Measurements from ENCODE around the gene CCDC33. TPM values are rescaled to one million over a fixed set of nuclear protein-coding genes. Genes with fewer than 3 reads are reported as not detected.

The CCDC33 gene
- total RNA-seq, 1 experiment from 2014 or later = not detected

DNA sequence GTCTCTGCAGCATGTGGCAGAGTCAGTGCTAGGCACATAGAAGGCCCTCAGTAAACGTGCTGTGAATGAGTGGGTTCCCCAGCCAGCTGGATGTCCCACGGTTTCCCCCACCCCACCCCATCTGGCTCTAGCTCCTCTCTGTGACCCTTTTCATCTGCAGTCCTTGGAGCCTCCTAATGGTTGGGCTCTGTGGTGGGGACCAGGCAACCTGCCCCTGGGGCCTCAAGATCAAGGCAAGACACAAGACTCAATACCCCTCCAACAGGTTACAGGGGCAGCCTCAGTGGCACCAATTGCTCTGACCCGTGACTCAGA, 148.4 kb downstream of the CCDC33 start:
- Histone ChIP-seq H3K36me3 (ENCODE audit: control insufficient read depth, insufficient read depth, low read length) (no peaks in the 10 kb centered on the region), H3K27ac (ENCODE audit: low read length) (no peak overlapping the region), H3K27me3 (ENCODE audit: control insufficient read depth, insufficient read depth, low read length) (no peaks in the 10 kb centered on the region), H3K9me3 (ENCODE audit: control insufficient read depth, insufficient read depth, low read depth, low read length) (no peaks in the 10 kb centered on the region), H3K4me1 (ENCODE audit: control insufficient read depth, insufficient read depth, low read length) (peaks cover 45% of the 10 kb centered on the region), H3K4me3 (ENCODE audit: low read depth in 2 of 2, low read length in 2 of 2) (no peak overlapping the region)
- ChIA-PET CTCF (interaction anchor here (0.6 to 1.5 kb wide), 2 partner anchors 54 to 78 kb away, joined by 4 to 5 read pairs; no protein-coding TSS in a partner anchor), POLR2A (interaction anchor here (0.6 kb wide), 1 partner anchor 390 kb away, joined by 4 read pairs; the partner anchor contains the start of gene PML)
- in situ Hi-C loops (cut with HindIII; ENCODE audit: low pct_unique_long_range_greater_than_20kb, low sequenced_read_pairs) (no loop called here), intact Hi-C loops (cut with micrococcal nuclease; ENCODE audit: unreplicated experiment) (loop anchor here (5.0 kb wide), 1 partner anchor 158 kb away; the partner anchor contains the start of gene ARID3B)
- TF ChIP-seq SIN3A (IDR thresholded peaks at IDR 0.05; ENCODE audit: borderline replicate concordance, insufficient read depth, low read depth, low read length) (no peak), TCF7L2 (IDR thresholded peaks at IDR 0.05; ENCODE audit: low read depth, low read length) (no peak), POLR2AphosphoS5 (IDR thresholded peaks at IDR 0.05; ENCODE audit: low read depth, low read length) (no peak)
- TF ChIP-seq, protein P1, sequence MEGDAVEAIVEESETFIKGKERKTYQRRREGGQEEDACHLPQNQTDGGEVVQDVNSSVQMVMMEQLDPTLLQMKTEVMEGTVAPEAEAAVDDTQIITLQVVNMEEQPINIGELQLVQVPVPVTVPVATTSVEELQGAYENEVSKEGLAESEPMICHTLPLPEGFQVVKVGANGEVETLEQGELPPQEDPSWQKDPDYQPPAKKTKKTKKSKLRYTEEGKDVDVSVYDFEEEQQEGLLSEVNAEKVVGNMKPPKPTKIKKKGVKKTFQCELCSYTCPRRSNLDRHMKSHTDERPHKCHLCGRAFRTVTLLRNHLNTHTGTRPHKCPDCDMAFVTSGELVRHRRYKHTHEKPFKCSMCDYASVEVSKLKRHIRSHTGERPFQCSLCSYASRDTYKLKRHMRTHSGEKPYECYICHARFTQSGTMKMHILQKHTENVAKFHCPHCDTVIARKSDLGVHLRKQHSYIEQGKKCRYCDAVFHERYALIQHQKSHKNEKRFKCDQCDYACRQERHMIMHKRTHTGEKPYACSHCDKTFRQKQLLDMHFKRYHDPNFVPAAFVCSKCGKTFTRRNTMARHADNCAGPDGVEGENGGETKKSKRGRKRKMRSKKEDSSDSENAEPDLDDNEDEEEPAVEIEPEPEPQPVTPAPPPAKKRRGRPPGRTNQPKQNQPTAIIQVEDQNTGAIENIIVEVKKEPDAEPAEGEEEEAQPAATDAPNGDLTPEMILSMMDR (IDR thresholded peaks at IDR 0.05) = no peak
- TF ChIP-seq, protein P2, sequence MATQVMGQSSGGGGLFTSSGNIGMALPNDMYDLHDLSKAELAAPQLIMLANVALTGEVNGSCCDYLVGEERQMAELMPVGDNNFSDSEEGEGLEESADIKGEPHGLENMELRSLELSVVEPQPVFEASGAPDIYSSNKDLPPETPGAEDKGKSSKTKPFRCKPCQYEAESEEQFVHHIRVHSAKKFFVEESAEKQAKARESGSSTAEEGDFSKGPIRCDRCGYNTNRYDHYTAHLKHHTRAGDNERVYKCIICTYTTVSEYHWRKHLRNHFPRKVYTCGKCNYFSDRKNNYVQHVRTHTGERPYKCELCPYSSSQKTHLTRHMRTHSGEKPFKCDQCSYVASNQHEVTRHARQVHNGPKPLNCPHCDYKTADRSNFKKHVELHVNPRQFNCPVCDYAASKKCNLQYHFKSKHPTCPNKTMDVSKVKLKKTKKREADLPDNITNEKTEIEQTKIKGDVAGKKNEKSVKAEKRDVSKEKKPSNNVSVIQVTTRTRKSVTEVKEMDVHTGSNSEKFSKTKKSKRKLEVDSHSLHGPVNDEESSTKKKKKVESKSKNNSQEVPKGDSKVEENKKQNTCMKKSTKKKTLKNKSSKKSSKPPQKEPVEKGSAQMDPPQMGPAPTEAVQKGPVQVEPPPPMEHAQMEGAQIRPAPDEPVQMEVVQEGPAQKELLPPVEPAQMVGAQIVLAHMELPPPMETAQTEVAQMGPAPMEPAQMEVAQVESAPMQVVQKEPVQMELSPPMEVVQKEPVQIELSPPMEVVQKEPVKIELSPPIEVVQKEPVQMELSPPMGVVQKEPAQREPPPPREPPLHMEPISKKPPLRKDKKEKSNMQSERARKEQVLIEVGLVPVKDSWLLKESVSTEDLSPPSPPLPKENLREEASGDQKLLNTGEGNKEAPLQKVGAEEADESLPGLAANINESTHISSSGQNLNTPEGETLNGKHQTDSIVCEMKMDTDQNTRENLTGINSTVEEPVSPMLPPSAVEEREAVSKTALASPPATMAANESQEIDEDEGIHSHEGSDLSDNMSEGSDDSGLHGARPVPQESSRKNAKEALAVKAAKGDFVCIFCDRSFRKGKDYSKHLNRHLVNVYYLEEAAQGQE (IDR thresholded peaks at IDR 0.05; ENCODE audit: insufficient read depth in 1 of 2, low read depth in 2 of 2, low read length in 1 of 2) = no peak
- no peak for DNase-seq (ENCODE audit: low read depth, low spot score)
- ATAC-seq = no peak
- BruUV-seq (replicated peaks) = no TSS peak

DNA sequence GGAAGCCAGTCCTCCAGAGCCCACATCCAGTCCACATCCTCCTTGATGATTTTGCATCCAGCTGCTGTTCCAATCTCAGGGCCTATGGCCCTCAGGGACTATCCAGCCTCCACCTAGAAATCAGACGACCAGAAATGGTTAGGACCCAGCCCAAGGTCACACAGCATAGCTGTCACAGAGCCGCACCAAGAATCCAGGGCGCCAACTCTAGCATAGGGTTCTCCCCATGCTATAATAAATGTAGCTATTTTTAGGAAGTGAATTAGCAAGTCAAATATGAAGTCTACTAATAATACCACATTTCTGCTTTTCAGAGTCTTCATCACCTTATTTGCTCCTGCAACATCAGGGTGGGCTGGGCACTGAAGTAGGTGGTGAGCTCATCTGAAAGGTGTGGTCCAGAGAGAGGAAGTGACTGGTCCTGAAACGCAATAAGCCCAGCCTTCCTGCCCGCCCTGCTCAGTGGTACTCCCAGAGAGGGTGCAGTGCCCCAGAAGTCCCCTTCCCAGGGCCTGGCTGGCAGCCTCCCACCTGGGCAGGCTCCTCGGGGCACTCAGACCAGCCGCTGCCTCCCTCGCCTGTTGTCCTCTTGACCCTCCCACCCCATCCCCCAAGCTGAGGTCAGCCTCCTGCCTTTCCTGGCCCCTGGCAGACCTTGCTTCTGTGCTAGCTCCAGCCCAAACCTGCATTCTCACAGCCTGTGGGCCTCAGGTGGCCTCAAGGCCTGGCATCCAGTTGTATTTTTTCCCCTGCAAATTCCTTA, 148.9 kb downstream of the CCDC33 start:
- Histone ChIP-seq H3K27ac (ENCODE audit: low read length) (peak overlapping the region; percentile 39; the same call in 1 of the 2 replicates), H3K4me1 (ENCODE audit: control insufficient read depth, insufficient read depth, low read length) (peaks cover 47% of the 10 kb centered on the region), H3K9me3 (ENCODE audit: control insufficient read depth, insufficient read depth, low read depth, low read length) (no peaks in the 10 kb centered on the region), H3K27me3 (ENCODE audit: control insufficient read depth, insufficient read depth, low read length) (no peaks in the 10 kb centered on the region), H3K4me3 (ENCODE audit: low read depth in 2 of 2, low read length in 2 of 2) (no peak overlapping the region), H3K36me3 (ENCODE audit: control insufficient read depth, insufficient read depth, low read length) (no peaks in the 10 kb centered on the region)
- POLR2A ChIA-PET = interaction anchor here (0.6 kb wide), 1 partner anchor 20 kb away, joined by 9 read pairs; no protein-coding TSS in a partner anchor
- TF ChIP-seq TCF7L2 (IDR thresholded peaks at IDR 0.05; ENCODE audit: low read depth, low read length) (no peak), SIN3A (IDR thresholded peaks at IDR 0.05; ENCODE audit: borderline replicate concordance, insufficient read depth, low read depth, low read length) (no peak), POLR2AphosphoS5 (IDR thresholded peaks at IDR 0.05; ENCODE audit: low read depth, low read length) (no peak)
- TF ChIP-seq, protein P2 (IDR thresholded peaks at IDR 0.05; ENCODE audit: insufficient read depth in 1 of 2, low read depth in 2 of 2, low read length in 1 of 2) = no peak
- TF ChIP-seq, protein P1 (IDR thresholded peaks at IDR 0.05) = no peak
- no peak for DNase-seq (ENCODE audit: low read depth, low spot score)
- CTCF ChIA-PET = interaction anchor here (0.6 to 1.5 kb wide), 4 partner anchors 11 to 247 kb away, joined by 3 to 5 read pairs (median 4); no protein-coding TSS in a partner anchor
- no peak for ATAC-seq
- in situ Hi-C loops (cut with HindIII; ENCODE audit: low pct_unique_long_range_greater_than_20kb, low sequenced_read_pairs) (no loop called here), intact Hi-C loops (cut with micrococcal nuclease; ENCODE audit: unreplicated experiment) (loop anchor here (5.0 kb wide), 1 partner anchor 157 kb away; the partner anchor contains the start of gene ARID3B)
- BruUV-seq (replicated peaks) = no TSS peak

Measured in Panc1 (cell line).